GM21528 (cell line): ENCODE data around the gene LSP1.

Source experiments
- ATAC-seq: cut with Tn5 transposase; IDR thresholded peaks from one replicate; pipeline ENCODE4 v1.9.1; 2021; ENCODE audit warnings: mild to moderate bottlenecking, moderate library complexity; ENCODE audit not compliant: unreplicated experiment, low FRiP score

Gene LSP1

DNA sequence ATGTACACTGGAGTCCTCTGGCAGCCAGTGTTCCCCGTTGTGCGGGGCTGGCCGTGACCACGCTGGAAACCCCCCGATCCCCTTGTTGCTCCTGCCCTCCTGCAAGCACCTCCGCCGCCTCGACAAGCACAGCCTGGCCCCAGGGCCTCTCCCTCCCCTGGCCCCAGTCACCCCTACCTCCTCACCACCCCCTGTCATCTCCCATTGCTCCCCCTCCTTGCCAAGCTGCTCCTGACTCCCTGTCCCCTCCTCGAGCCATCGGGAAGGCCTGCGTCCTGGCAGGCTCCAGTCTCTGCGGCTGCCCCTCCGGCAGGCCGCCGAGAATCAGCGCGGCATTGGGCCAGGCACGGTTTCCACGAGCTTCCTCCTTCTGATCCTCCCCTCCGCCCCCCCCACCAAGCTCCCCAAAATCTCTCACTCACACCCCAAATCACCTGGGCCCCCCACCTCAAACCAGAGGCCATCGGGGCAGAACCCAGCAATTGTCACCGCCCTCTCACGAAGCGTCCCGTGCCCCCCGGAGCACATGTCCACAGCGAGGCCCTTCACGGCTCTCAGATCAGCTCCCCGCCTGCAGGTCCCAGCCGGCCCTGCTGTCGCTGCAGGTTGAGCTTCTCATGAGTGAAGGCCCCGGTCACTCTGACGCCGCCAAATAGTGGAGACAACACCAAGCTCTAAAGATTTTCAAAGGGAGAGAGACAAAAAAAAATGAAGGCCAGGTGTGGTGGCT, 5.7 kb upstream of the LSP1 start:
- ATAC-seq, result no peak

DNA sequence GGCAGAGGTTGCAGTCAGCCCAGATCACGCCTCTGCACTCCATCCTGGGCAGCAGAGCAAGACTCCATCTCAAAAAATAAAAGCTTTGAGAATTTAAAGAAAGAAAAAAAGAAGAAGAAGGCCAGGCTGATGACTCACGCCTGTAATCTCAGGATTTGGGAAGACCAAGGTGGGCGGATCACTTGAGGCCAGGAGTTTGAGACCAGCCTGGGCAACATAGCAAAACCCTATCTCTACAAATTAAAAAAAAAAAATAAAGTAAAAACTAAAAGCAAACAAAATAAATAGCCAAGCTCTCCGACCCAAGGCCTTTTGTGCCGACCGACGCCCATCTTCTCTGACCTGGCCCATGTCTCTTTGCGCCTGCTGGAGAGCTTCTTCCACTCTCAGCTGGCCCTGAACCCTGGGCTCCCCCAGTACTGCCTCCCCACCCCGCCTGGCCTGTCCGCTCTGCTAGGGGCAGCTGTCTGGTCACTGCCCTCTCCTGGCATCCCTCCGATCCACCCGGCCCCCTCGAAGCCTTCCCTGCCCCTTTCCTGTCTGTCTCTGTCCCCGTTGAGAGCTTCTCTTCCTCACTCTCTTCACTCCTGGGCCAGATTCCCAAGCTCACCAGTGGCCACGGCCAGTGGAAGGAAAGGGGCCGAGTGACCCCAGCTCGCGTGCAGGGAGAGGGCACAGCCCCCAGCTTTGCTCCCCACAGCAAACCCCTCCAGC, 4.8 kb upstream of the LSP1 start:
- ATAC-seq, result no peak

DNA sequence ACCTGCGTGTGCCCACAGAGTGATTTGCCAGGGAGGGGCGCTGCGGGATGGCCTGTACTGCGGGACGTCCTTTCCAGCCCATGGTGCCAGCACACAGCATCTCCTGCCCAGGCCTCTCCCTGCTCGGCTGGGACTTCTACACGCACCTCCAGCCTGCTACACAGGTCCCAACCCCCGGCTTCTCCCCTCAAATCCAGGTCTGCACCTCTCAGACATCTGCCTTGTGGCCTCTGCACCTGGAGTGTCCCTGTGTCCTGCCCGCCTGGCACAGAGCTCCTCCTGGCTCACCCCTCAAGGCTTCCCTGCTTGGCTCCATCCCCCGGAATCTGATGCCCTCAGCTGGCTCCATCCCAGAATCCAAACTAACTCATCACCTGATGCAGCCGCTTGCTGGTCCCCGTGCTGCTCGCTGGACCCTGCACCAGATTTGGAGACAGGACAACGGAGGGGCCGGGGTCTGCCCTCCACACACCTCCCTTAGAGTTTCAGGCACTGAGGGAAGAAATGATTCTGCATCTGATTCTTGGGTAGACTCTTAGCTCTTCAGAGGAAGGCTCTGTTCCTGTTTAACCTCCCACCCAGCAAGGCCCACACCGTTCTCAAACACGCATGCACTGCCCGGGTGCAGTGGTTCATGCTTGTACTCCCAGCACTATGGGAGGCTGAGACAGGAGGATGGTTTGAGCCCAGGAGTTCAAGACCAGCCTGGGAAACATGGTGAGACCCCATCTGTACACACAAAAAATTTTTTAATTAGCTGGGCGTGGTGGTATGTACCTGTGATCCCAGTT, 4.0 kb upstream of the LSP1 start:
- no peak for ATAC-seq

DNA sequence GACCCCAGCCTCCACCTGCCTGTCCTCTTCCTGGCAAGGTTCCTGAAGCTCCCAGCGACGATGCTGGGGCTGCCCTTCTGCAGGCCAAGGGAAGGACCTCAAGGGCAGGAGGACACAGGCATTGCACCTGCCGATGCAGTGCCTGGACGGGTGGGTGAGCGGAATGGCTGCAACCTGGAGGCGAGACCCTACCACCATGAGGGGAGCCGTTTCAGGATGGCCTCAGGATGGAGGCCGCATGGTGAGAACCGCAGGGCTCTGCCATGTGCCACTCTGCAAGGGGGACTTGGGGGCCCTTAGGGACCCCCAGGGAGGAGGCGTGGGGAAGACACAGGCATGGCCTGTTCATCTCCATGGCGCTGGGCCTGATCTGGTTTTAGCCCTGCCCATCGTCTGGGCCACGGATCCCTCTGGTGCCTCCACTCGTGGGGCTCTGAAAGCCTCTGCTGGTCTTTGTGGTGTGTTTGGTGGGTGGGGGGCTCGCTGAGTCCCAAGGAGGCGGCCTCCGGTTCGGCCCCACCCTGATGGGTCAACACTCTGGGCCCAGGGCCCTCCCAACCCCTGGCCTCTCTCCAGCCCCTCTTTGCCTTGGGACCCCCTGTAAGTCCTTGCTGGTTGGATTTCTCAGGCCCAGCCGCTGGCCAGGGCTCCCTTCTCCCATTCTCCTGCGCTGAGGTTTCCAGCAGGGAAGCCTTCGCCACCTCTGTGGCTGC, 1.3 kb upstream of the LSP1 start:
- no peak for ATAC-seq

DNA sequence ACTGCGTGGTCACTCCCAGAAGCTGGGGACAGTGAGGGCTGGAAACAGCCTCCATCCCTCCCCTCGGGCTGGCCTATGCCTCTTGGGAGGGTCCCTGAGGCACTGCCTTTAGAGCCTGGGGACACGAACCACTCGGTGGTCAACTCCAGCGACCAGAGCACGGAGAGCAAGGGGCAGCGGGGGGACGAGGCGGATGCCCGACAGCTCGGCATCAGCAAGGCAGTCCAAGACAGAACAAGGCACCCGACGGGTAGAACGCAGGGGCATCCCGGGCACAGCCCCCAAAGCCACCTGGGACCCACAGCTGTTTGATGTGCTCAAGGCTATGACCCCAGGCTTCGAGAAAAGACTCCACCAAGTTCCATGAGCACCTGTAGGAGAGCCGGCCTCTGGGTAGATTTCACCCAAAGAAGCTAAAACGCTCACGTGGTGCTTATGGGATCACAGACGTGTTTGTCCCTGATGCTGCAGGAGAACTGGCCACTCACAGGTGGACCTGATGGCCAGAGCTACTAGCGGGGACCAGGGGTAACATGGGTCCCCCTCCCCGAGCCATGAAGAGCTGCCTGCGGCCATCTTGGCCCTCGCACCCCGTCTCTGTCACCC, 510 bp upstream of the LSP1 start:
- peak; percentile 1 for ATAC-seq

DNA sequence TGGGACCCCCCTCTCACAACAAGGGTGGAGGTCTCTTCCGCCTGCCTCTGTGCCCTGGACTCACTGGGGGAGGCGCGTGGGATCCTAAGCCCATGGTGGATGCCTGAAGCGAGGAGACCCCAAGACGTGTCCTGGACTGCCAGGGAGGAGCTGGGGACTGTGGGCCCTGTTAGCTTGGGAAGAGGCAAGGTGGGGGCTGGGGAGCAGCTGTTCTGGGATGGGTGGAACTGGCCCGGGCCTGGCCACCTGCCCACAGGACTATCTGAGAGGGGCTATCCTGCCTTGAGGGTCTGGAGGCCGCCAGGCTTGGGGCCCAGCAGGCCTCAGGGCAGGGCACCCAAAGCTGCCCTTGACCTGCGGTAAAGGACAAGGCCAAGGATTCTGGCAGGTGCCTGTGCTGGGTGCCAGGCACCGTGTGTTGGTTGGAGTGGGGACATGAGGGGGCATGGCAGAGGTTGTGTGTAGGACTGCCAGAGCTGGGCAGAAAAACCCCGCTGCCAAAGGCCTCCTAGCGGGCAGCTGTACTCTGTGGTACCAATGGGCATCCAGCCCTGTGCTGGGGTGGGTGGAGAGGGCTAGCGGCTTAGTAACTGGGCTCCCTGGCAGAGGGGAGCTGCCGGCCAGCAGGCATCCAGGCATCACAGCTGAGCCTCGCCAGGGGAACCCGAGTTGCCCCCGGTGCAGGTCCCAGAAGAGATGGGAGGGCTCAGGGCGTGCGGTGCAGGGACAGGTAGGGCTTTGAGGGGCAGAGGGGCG, 670 bp downstream of the LSP1 start:
- ATAC-seq, result no peak

DNA sequence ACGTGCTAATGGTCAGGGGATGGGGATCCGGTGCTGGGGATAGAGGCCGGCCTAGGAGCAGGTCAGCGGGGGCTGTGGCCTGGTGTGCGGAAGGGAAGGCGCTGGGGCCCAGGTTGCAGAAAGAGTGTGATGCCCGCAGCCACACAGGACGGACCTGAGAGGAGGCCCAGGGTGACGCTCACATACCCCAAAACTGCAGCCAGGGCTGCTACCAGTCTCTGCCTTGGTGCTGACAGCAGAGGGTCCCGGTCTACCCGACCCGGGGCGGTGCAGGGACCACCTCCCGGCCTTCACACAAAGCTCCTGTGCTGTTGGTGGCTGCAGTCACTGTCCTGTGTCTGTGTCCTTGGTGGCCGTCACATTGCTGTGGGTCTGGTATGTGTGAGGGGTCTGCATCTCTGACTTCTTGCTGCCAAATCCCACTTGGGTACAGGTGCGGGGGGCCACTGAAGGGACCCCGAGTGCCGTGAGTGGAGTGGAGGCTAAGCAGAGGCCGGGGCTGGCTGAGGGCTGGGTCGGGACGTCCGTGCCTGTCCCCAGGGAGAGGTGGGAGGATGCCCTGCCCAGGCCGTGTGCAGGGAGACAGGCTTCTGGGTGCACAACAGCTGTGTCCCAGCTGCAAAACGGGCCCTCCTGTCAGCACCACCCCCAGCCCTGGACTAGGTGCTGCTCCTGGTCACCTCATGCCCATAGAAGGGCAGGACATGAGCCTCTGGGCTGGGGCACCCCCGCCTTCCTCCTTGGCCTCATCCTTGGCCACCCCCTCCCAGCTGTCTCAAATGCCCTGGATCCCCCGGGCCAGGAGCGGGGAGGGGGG, 1.5 kb downstream of the LSP1 start:
- ATAC-seq, result peak; percentile 24

DNA sequence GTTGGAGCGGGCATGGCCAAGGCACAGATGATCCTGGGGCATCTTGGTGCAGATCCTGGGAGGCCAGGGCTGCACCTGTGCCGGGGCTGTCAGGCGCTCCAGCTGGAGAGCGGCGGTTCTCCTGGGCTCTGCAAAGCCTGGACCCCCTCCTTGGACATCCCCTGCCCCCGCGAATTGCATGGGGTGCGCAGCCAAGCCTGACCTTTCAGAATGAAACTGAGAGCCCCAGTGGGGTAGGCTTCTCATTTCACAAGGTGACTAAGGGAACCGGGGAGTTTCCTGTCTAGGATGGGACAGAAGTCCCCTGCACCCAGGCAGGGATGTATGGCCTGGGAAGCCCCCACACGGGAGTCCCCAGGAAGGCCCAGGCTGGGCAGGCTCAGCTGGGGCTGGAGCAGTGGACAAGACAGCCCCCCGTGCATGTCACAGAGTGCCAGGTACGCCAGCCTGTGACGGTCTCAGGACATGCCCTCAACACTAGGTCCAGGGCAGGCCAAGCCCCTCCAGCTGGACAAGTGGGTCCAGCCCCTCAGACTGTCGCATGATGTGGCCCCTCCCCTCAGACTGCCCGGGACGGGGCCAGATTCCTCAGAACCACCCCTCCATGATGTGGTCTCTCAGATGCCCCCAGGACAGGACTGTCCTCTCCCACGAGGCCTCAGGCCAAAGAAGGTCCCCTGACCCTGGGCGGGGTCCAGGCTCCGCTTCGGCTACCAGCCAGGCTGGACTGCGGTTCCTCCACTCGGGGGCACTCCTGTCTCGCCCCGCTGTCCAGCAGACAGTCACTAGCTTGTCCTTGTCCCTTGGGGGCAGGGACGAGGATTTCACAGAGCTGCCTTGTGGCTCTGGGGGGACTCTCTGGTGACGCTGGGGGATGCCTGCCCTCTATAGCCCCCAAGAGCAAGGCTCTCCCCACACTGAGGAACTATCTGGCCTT, 2.3 kb downstream of the LSP1 start:
- peak; percentile 26 for ATAC-seq

DNA sequence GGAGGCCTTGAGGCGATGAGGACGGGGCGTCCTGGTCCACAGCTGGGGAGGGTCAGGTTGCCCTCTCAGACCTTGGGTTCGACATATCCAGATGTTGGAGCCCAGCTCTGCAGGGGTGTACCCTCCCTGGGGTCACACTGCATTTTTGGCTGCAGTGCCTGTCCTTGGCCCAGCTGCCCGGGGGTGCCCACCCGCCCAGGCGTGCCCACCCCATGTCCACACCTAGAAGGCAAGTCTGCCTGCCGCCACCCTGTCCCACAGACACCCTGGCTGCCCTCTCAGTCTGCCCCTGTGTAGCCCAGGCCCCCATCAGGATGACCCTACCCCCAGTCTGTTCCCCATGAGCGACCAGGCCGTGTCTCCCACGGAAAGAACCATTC, 3.0 kb downstream of the LSP1 start:
- no peak for ATAC-seq

DNA sequence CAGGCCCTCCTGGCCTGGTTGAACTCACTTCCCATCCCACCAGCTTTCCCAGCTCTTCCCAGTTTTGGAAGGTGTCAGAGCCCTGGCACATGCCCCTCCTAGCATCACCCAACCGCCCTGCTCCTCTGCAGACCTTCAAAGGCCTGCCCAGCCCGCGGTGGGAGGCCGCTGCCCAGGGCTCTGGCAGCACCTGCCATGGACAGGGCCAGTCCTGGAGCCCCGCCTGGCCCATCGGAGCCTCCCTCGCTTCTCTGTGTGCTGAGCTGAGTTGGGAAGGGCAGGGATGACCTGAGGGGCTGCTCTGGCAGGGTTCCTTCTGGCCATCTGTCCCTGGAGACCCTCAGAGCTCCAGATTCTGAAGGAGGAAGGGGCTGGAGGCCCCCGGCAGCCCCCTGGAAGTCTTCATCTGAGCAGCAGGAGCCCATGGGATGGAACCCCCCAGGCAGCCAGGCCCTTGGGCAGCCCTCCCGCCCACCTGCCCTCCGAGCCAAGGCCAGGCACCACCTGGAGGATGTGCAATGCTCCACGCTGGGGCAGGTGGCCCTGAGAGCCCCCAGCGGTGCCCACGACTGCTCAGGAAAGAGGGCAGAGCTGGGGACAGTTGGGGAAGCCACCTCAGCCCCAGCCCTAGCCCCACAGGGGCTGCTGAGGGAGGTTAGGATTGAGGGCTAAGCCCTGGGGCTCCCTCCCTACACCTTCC, 3.6 kb downstream of the LSP1 start:
- ATAC-seq, result no peak

DNA sequence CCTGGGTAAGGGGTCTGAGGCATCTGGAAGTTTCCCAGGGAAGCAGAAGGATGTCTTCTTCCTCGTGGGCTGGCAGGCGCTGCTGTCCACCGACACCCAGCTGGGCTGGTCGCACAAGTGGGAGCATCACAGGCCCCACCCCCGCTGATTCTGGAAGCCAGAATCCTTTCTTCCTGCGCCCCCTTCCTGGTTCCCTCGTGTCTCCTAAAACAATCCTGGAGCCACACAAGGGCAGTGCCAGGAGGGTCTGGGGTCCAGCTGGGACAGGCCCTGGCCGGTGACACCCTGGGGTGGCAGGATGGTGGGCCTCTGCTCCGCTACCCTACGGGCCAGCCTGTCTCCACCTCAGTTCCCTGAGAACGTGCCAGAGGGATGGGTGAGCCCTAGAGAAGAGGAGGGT, 4.2 kb downstream of the LSP1 start:
- no peak for ATAC-seq

DNA sequence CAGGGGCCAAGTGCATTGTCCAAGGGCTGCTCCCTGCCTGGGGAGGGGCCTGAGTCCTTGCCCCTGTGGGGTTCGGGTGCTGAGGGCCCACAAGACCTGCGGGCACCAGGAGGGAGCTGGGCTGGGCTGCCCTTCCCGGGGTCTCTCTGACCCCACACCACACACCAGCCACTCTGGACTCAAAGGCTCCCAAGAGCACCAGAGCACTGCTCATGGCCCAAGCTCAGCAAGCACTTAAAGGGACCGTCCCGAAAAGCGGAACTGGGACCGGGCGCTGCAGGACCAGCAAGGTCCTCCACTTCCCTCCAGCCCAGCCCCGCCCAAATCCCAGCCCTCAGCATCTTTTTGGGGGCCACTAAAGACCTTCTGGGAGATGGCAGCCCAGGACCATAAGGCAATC, 5.3 kb downstream of the LSP1 start:
- no peak for ATAC-seq

DNA sequence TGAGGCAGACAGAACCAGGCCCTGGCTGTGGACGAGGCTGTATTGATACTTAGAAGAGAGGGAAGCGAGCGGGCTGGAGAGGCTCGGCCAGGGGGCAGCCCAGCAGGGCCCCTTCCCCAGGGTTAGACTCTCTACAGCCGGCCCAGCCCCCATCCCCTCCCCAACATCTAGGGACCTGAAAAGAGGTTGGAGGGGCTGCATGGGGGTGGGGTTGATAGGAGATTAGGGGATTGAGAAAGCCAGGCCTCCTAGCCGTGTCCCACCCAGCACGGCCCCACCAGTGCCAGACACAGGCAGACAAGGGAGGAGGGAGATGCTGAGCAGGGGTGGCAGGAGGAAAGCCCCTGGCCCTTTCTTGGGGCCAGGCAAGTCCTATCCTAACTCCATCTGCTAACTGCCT, 5.7 kb downstream of the LSP1 start:
- ATAC-seq, result no peak

DNA sequence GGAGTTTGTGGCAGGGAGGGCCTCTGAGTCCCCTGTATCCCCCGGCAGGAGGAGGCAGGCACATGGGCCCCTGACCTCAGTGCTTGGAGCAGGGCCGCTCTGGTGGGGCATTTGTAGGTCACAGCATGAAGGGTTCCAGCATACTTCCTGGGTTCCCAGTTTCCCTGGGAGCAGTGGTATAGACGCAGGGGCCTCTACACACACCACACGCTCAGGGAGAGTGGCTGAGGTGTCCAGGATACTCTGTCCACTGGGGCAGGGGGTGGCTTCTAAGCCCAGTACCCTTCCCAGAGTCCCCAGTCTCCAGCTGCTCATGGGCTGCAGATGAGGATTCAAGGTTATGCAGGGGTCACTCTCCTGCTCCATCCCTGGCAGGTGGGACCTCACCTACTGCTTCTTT, 6.1 kb downstream of the LSP1 start:
- ATAC-seq, result no peak

DNA sequence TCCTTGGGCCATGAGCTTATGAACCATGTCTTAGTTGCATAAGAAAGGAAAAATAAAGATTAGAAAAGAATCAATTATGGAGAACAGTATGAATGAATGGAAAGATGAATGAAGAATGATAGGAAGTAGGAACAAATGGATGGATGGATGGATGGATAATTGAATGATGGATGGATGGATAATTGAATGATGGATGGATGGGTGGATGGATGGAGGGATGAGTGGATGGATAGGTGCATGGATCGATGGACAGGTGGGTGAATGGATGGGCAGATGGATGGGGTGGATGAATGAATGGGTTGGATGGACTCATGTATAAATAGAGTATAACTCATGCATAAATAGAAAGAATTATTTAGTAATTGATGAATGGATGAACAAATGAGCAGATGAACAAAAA, 7.2 kb downstream of the LSP1 start:
- ATAC-seq, result no peak

DNA sequence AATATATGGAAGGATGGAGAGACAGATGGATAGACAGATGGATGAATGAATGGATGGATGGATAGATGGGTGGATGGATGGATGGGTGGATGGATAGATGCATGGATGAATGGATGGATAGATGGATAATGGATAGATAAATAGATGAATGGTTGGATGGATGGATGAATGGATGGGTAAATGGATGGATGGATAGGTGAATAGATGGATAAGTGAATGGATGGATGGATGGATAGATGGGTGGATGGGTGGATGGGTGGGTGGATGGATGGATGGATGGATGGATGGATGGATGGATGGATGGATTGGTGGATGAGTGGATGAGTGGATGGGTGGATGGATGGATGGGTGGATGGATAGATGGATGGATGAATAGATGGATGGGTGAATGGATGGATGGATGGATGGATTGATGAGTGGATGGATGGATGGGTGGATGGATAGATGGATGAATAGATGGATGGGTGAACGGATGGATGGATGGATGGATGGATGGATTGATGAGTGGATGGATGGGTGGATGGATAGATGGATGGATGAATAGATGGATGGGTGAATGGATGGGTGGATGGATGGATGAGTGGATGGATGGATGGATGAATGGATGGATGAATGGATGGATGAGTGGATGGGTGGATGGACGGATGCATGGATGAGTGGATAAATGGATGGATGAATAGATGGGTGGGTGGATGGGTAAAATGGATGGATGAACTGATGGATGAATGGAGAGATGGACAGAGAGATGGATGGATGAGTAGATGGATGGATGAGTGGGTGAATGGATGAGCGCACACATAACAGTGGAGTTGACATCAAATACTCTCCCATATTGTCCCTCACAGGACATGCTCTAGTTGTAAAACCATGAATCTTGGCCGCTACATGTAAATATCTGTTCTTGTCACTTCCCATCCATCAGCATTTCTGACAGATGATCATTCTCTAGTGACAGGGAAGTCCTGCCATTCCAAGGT, 8.8 kb downstream of the LSP1 start:
- no peak for ATAC-seq
